GM23248 (cell line): ENCODE data around the gene GSX1. TPM values are rescaled to one million over a fixed set of nuclear protein-coding genes. Genes with fewer than 3 reads are reported as not detected.

ENCODE experiments used
- DNase-seq: peaks from one replicate; pipeline ENCODE4 v3.0.0-alpha.2; 2015
- H2AFZ ChIP-seq: fragments of 200-600 bp; sonication (generic); 2 replicates; pipeline ENCODE4 v1.6.1; 2016; ENCODE audit warnings: antibody characterized with exemption
- H3F3A ChIP-seq: fragments of 200-600 bp; sonication (generic); 2 replicates; pipeline ENCODE4 v1.6.1; 2016; ENCODE audit warnings: mild to moderate bottlenecking, antibody characterized with exemption, mixed run types; ENCODE audit not compliant: insufficient read depth
- H3K27ac ChIP-seq: fragments of 200-600 bp; sonication (generic); 2 replicates; pipeline ENCODE4 v1.5.1; 2016; ENCODE audit warnings: mild to moderate bottlenecking
- H3K27me3 ChIP-seq: fragments of 200-600 bp; sonication (generic); replicated peaks from 2 replicates; pipeline ENCODE4 v1.6.1; 2016; ENCODE audit warnings: mild to moderate bottlenecking; ENCODE audit not compliant: insufficient read depth
- H3K36me3 ChIP-seq: fragments of 200-600 bp; sonication (generic); 2 replicates; pipeline ENCODE4 v1.6.1; 2016; ENCODE audit warnings: low read depth, mild to moderate bottlenecking
- H3K4me1 ChIP-seq: fragments of 200-600 bp; sonication (generic); 2 replicates; pipeline ENCODE4 v1.6.1; 2016; ENCODE audit warnings: mild to moderate bottlenecking; ENCODE audit not compliant: insufficient read depth
- H3K4me2 ChIP-seq: fragments of 200-600 bp; sonication (generic); one replicate; pipeline ENCODE4 v1.6.1; 2016; ENCODE audit warnings: mild to moderate bottlenecking; ENCODE audit not compliant: unreplicated experiment
- H3K4me3 ChIP-seq: fragments of 200-600 bp; sonication (generic); 2 replicates; pipeline ENCODE4 v1.5.1; 2016; ENCODE audit warnings: mild to moderate bottlenecking
- H3K79me2 ChIP-seq: fragments of 200-600 bp; sonication (generic); 2 replicates; pipeline ENCODE4 v1.6.1; 2016; ENCODE audit warnings: mild to moderate bottlenecking; ENCODE audit not compliant: insufficient read depth
- H3K9ac ChIP-seq: fragments of 200-600 bp; sonication (generic); 2 replicates; pipeline ENCODE4 v1.6.1; 2016; ENCODE audit warnings: mild to moderate bottlenecking
- H3K9me2 ChIP-seq: fragments of 200-600 bp; sonication (generic); 2 replicates; pipeline ENCODE4 v1.6.1; 2016; ENCODE audit warnings: mixed run types, mild to moderate bottlenecking, moderate library complexity; ENCODE audit not compliant: insufficient read depth
- H3K9me3 ChIP-seq: fragments of 200-600 bp; sonication (generic); one replicate; pipeline ENCODE4 v1.6.1; 2017; ENCODE audit warnings: low read depth
- H4K20me1 ChIP-seq: fragments of 200-600 bp; sonication (generic); 2 replicates; pipeline ENCODE4 v1.6.0; 2016; ENCODE audit not compliant: insufficient read depth
- EZH2 ChIP-seq: fragments of 200-600 bp; sonication (generic); IDR thresholded peaks from 2 replicates; pipeline ENCODE4 v1.6.1; 2018; ENCODE audit warnings: antibody characterized with exemption, mild to moderate bottlenecking; ENCODE audit not compliant: insufficient read depth, poor library complexity, severe bottlenecking
- EZH2phosphoT487 ChIP-seq: fragments of 200-600 bp; sonication (generic); IDR thresholded peaks from 2 replicates; pipeline ENCODE4 v1.6.1; 2018; ENCODE audit warnings: antibody characterized with exemption, moderate library complexity, mild to moderate bottlenecking, low read depth; ENCODE audit not compliant: insufficient read depth
- WGBS, 2 experiments: methylation state at CpG; one replicate each; pipeline ENCODE4 v1.1.6; 2015 to 2017; ENCODE audit warnings: low lambda C conversion rate in 2 of 2, low coverage in 1 of 2; ENCODE audit errors: missing lambda C conversion rate in 2 of 2; 5-methylcytosine and 5-hydroxymethylcytosine counted together
- in situ Hi-C: fragments of 300-500 bp; cut with MboI; formaldehyde crosslinking; loops from 2 replicates; pipeline ENCODE4 v1.15.0; 2020
- polyA plus RNA-seq: library from polyadenylated mRNA; unstranded; fragments of >200 nt; fragmentation: Nextera tagmentation; extraction: Ambion mirVana; gene quantifications from 2 replicates; pipeline ENCODE4 v1.2.1, GENCODE V29; 2016
- small RNA-seq: library from RNA; depleted of rRNA; stranded (forward); fragments of <200 nt; gene quantifications from one replicate; pipeline ENCODE3, GENCODE V24; 2014; ENCODE audit warnings: low read depth, low replicate concordance
- total RNA-seq: library from RNA; depleted of rRNA; stranded (reverse); fragments of >200 nt; shearing (Covaris generic); gene quantifications from 2 replicates; pipeline ENCODE4 v1.2.3, GENCODE V29; 2014; rRNA removed

The GSX1 gene
- total and polyA plus RNA-seq, 2 experiments from 2014 or later, result not detected

DNA sequence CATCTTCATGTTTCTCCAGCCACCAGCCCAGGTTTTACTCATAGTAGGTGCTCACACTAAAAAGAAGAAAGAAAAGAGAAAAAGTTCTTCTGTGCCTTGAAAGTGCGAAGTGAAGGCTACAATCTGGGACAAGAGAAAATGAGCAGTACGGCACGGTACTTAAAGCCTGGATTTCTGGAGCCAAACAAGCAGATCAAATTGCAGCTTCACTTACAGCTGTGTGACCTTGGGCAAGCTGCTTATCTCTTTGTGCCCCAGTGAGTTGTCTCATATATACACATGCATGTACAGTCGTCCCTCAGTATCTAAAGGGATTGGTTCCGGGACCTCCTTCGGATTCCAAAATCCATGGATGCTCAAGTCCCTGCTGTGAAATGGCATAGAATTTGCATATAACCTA lies 41.8 kb downstream of the GSX1 start:
- no peak for TF ChIP-seq EZH2phosphoT487
- TF ChIP-seq EZH2, result no peak
- Histone ChIP-seq H3K27ac (no peak overlapping the region), H3K4me2 (no peak overlapping the region), H3F3A (no peaks in the 10 kb centered on the region), H3K9me2 (no peaks in the 10 kb centered on the region), H2AFZ (no peak overlapping the region), H3K4me1 (no peaks in the 10 kb centered on the region), H3K27me3 (peaks cover 57% of the 10 kb centered on the region), H4K20me1 (no peaks in the 10 kb centered on the region), H3K9me3 (no peaks in the 10 kb centered on the region), H3K36me3 (no peaks in the 10 kb centered on the region), H3K9ac (no peak overlapping the region), H3K4me3 (no peak overlapping the region), H3K79me2 (no peaks in the 10 kb centered on the region)
- no peak for DNase-seq
- in situ Hi-C loops, result loop anchor here (10.0 to 25.0 kb wide), 2 partner anchors 151 to 872 kb away; partner anchors contain the start of gene URAD
- WGBS, 2 experiments, result 45 to 49% methylated on average over 6 of the region's 6 CpGs

DNA sequence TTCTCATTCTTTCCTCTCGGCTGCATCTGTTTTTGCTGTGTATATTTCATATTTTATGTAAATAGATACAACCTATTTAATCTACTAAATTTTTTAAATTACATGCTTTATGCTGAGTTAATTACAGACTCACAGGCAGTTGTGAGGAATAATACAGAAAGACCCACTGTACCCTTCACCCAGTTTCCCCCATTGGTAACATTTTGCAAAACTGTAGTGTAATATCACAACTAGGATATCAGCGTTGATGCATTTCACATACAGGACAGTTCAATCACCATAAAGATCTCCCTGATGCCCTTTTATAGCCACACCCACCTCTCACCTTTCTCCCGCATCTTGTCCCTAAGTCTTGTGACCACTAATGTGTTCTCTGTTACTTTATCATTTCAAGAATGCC lies 43.5 kb downstream of the GSX1 start:
- Histone ChIP-seq H3K4me3 (no peak overlapping the region), H3K9me2 (no peaks in the 10 kb centered on the region), H3K27me3 (peaks cover 45% of the 10 kb centered on the region), H3K4me2 (no peak overlapping the region), H3K9me3 (no peaks in the 10 kb centered on the region), H3K36me3 (no peaks in the 10 kb centered on the region), H2AFZ (no peak overlapping the region), H3K27ac (no peak overlapping the region), H3K9ac (no peak overlapping the region), H3F3A (no peaks in the 10 kb centered on the region), H4K20me1 (no peaks in the 10 kb centered on the region), H3K79me2 (no peaks in the 10 kb centered on the region), H3K4me1 (no peaks in the 10 kb centered on the region)
- DNase-seq, result no peak
- no peak for TF ChIP-seq EZH2phosphoT487
- TF ChIP-seq EZH2, result no peak
- 32 to 33% methylated on average over 3 of the region's 3 CpGs for WGBS, 2 experiments
- in situ Hi-C loops, result loop anchor here (10.0 to 25.0 kb wide), 2 partner anchors 149 to 873 kb away; partner anchors contain the start of gene URAD

DNA sequence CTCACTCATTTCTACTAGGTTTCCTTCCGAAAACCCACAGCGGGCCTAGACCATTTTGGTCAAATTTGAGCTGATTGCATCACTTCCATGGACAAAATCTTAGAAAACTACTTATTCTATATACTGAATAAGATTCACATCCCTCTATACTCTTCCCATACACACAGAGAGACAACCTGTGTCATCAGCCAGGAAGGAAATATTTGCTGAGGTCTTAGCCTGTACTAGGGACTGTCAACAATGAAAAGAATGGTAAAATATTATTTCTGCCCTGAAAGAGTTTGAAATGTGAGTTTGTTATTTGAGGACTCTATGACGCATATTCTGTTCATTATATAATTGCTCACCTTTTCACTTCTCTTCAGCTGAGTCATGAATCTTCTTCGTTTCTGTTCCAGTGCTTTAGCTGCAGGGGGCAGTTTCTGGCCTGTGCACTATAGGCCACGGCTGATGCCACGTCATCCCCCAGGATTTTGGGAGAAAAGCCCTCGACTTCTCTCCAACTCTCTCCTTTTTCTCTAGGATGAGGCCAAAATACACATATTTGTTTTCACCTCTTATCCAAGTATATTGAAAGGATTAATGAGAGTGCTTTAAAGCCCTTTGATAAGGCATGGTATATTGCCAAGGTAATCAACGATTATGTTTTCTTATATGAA lies 47.7 kb downstream of the GSX1 start:
- in situ Hi-C loops, result loop anchor here (10.0 to 25.0 kb wide), 2 partner anchors 145 to 878 kb away; partner anchors contain the start of gene URAD
- Histone ChIP-seq H3K4me1 (no peaks in the 10 kb centered on the region), H3K4me2 (no peak overlapping the region), H3K9me3 (no peaks in the 10 kb centered on the region), H3K27ac (no peak overlapping the region), H3F3A (no peaks in the 10 kb centered on the region), H3K27me3 (peaks cover 19% of the 10 kb centered on the region), H3K9me2 (no peaks in the 10 kb centered on the region), H3K4me3 (no peak overlapping the region), H3K36me3 (no peaks in the 10 kb centered on the region), H3K9ac (no peak overlapping the region), H3K79me2 (no peaks in the 10 kb centered on the region), H2AFZ (no peak overlapping the region), H4K20me1 (no peaks in the 10 kb centered on the region)
- TF ChIP-seq EZH2phosphoT487 (no peak), EZH2 (no peak)
- peak; percentile 36 for DNase-seq
- 29 to 41% methylated on average over 8 of the region's 8 CpGs for WGBS, 2 experiments

DNA sequence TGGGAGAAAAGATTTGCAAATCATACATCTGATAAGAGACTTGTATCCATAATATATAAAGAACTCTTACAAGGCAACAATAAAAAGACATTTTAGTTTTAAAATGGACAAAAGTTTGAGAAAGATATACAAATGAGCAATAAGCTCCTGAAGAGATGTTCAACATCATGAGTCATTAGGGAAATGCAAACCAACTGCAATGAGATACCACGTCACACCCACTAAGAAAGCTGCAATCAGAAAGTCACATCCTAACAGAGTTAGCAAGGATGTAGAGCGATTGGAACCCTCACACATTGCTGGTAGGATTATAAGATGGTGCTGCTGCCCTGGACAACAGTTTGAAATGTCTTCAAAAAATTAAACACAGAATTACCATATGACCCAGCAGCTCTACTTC lies 50.3 kb downstream of the GSX1 start:
- Histone ChIP-seq H3K4me3 (no peak overlapping the region), H3K27ac (no peak overlapping the region), H3K27me3 (peaks cover 21% of the 10 kb centered on the region), H2AFZ (no peak overlapping the region), H3K9me2 (no peaks in the 10 kb centered on the region), H3K36me3 (no peaks in the 10 kb centered on the region), H3K4me1 (no peaks in the 10 kb centered on the region), H3F3A (no peaks in the 10 kb centered on the region), H4K20me1 (no peaks in the 10 kb centered on the region), H3K4me2 (no peak overlapping the region), H3K79me2 (no peaks in the 10 kb centered on the region), H3K9ac (no peak overlapping the region), H3K9me3 (no peaks in the 10 kb centered on the region)
- DNase-seq, result peak; percentile 19
- in situ Hi-C loops, result loop anchor here (25.0 kb wide), 1 partner anchor 880 kb away; no protein-coding TSS in a partner anchor
- 40 to 50% methylated on average over 2 of the region's 2 CpGs for WGBS, 2 experiments
- TF ChIP-seq EZH2 (no peak), EZH2phosphoT487 (no peak)

Small RNAs within 50 kb of the gene (small RNA-seq; reads per million reads assigned to genes)
- gene RNU6-73P, result not detected

Other genes starting within 250 kb of the GSX1 start
- gene LNX2, start 172.0 kb upstream of the GSX1 start, total RNA-seq, result 2.6 and 3.3 TPM in 2 replicates
- gene LNX2, start 172.0 kb upstream of the GSX1 start, polyA plus RNA-seq, result 2.0 and 2.1 TPM in 2 replicates
- 51.1 and 53.0 TPM in 2 replicates for gene POLR1D, start 170.6 kb upstream of the GSX1 start, total RNA-seq
- gene POLR1D, start 170.6 kb upstream of the GSX1 start, polyA plus RNA-seq, result 60.2 and 66.8 TPM in 2 replicates
- not detected in 2 replicates for gene PDX1, start 127.5 kb downstream of the GSX1 start, total RNA-seq
- not detected in 2 replicates for gene PDX1, start 127.5 kb downstream of the GSX1 start, polyA plus RNA-seq
- not detected in 2 replicates for gene CDX2, start 176.8 kb downstream of the GSX1 start, total RNA-seq
- not detected in 2 replicates for gene CDX2, start 176.8 kb downstream of the GSX1 start, polyA plus RNA-seq
- gene URAD, start 196.2 kb downstream of the GSX1 start, total RNA-seq, result not detected in 2 replicates
- not detected in 2 replicates for gene URAD, start 196.2 kb downstream of the GSX1 start, polyA plus RNA-seq